ENCODE data around the gene KCNQ4. TPM values are rescaled to one million over a fixed set of nuclear protein-coding genes. Genes with fewer than 3 reads are reported as not detected.

The KCNQ4 gene
- total RNA-seq, 3 donors from 2014 or later, result 0.32 to 1.3 (median 1.3) TPM

GRCh38 chr1:40862008-40862863, 78.6 kb downstream of the KCNQ4 start, which contains the start of gene CITED4:
Gene CITED4 (minus strand): TSS chr1:40862363. CDS start chr1:40862127, 236 bp downstream.
- DNase-seq (ENCODE audit: low spot score in 2 of 2), result peak; percentile 96 to 97
- H3K27me3 ChIP-seq, result no peaks in the 10 kb centered on the region
- peaks cover 0 to 5% of the 10 kb centered on the region in 2 donors for H3K4me1 ChIP-seq
- peak within 1 kb of the TSS; percentile 91 to 95 for H3K27ac ChIP-seq
- H3K9me3 ChIP-seq, result no peaks in the 10 kb centered on the region
- no peaks in the 10 kb centered on the region for H3K36me3 ChIP-seq
- peak within 1 kb of the TSS; percentile 61 to 93 (median 88) for H3K4me3 ChIP-seq
- intact Hi-C loops (cut with DNase I; ENCODE audit: low total_unique reads), result no loop called here
- TF ChIP-seq POLR2AphosphoS5 (IDR thresholded peaks at IDR 0.05), result peak; percentile 79 to 99 (median 88)
- TF ChIP-seq, protein P1, sequence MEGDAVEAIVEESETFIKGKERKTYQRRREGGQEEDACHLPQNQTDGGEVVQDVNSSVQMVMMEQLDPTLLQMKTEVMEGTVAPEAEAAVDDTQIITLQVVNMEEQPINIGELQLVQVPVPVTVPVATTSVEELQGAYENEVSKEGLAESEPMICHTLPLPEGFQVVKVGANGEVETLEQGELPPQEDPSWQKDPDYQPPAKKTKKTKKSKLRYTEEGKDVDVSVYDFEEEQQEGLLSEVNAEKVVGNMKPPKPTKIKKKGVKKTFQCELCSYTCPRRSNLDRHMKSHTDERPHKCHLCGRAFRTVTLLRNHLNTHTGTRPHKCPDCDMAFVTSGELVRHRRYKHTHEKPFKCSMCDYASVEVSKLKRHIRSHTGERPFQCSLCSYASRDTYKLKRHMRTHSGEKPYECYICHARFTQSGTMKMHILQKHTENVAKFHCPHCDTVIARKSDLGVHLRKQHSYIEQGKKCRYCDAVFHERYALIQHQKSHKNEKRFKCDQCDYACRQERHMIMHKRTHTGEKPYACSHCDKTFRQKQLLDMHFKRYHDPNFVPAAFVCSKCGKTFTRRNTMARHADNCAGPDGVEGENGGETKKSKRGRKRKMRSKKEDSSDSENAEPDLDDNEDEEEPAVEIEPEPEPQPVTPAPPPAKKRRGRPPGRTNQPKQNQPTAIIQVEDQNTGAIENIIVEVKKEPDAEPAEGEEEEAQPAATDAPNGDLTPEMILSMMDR (IDR thresholded peaks at IDR 0.05), result peak in 1 of 3 donors; percentile 8
- peak; percentile 91 for TF ChIP-seq POLR2A (IDR thresholded peaks at IDR 0.05)

GRCh38 chr1:40868051-40868723, 84.6 kb downstream of the KCNQ4 start:
- intact Hi-C loops (cut with DNase I; ENCODE audit: low total_unique reads), result no loop called here
- Histone ChIP-seq H3K9me3 (no peaks in the 10 kb centered on the region), H3K4me1 (no peaks in the 10 kb centered on the region), H3K27ac (peak overlapping the region in 1 of 2 donors; percentile 17), H3K4me3 (no peak overlapping the region), H3K27me3 (no peaks in the 10 kb centered on the region), H3K36me3 (no peaks in the 10 kb centered on the region)
- no peak for DNase-seq (ENCODE audit: low spot score in 2 of 2)
- TF ChIP-seq POLR2A (IDR thresholded peaks at IDR 0.05), result no peak
- TF ChIP-seq POLR2AphosphoS5 (IDR thresholded peaks at IDR 0.05), result peak in 1 of 3 donors; percentile 71
- TF ChIP-seq, protein P1 (IDR thresholded peaks at IDR 0.05), result peak in 1 of 3 donors; percentile 12

DNA sequence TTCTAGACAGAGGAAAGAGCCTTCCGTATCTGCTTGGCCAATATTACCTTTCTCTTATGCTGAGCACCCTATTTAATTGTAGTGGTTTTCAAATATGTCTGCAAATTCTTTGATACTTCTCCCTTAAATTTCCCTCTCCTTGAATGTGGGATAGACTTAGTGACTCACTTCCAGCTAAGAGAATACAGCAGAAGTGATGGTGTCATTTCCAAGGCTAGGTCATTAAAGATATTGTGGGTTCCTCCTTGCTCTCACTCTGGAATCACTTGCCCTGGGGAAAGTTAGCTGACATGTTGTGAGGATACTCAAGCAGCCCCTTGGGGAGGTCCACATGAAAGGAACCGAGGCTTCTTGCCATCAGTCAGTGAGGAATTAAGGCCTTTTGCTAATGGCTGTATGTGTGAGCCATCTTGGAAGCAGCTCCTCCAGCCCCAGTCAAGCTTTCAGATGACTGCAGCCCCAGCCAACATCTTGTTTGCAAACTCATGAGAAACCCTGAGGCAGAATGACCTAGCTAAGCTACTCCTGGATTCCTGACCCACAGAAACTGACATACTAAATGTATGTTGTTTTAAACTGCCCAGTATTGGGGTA, 86.6 kb downstream of the KCNQ4 start:
- no peaks in the 10 kb centered on the region for H3K4me1 ChIP-seq
- no peak overlapping the region for H3K4me3 ChIP-seq
- no peaks in the 10 kb centered on the region for H3K27me3 ChIP-seq
- H3K27ac ChIP-seq, result no peak overlapping the region
- no peaks in the 10 kb centered on the region for H3K9me3 ChIP-seq
- no peaks in the 10 kb centered on the region for H3K36me3 ChIP-seq
- TF ChIP-seq, protein P1 (IDR thresholded peaks at IDR 0.05), result no peak
- TF ChIP-seq POLR2A (IDR thresholded peaks at IDR 0.05) (no peak), POLR2AphosphoS5 (IDR thresholded peaks at IDR 0.05) (no peak)
- intact Hi-C loops (cut with DNase I; ENCODE audit: low total_unique reads), result loop anchor here (5.0 kb wide), 1 partner anchor 942 kb away; no protein-coding TSS in a partner anchor
- no peak for DNase-seq (ENCODE audit: low spot score in 2 of 2)

DNA sequence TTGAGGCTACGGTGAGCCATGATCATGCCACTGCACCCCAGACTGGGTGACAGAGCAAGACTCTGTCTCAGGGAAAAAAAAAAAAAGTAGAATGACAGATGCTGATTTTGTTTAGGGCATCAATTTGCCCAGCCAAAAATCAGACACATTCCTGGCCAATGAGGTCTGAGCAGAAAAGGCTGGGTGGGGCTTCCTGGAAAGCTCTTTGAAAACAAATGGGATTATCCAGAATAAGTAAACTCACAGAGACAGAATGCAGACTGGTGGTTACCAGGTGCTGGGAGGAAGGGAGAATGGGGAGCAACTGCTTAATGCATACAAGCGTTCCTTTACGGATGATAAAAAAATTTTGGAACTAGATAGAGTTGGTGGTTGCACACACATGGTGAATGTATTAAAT, 88.7 kb downstream of the KCNQ4 start:
- no peak overlapping the region for H3K4me3 ChIP-seq
- no peaks in the 10 kb centered on the region for H3K27me3 ChIP-seq
- H3K4me1 ChIP-seq, result no peaks in the 10 kb centered on the region
- TF ChIP-seq, protein P1 (IDR thresholded peaks at IDR 0.05), result no peak
- TF ChIP-seq POLR2AphosphoS5 (IDR thresholded peaks at IDR 0.05) (no peak), POLR2A (IDR thresholded peaks at IDR 0.05) (no peak)
- intact Hi-C loops (cut with DNase I; ENCODE audit: low total_unique reads), result loop anchor here (5.0 kb wide), 1 partner anchor 940 kb away; no protein-coding TSS in a partner anchor
- H3K9me3 ChIP-seq, result peaks cover 0 to 11% of the 10 kb centered on the region in 2 donors
- no peak overlapping the region for H3K27ac ChIP-seq
- no peaks in the 10 kb centered on the region for H3K36me3 ChIP-seq
- DNase-seq (ENCODE audit: low spot score in 2 of 2), result no peak

All from breast epithelium (tissue), 4 donors.